K562 (cell line): Measurements from ENCODE around the gene MYOM1. TPM values are rescaled to one million over a fixed set of nuclear protein-coding genes. Genes with fewer than 3 reads are reported as not detected.

Experiments used
- ATAC-seq: fragments of 200-7000 bp; cut with Tn5 transposase; 3 replicates; pipeline ENCODE4 v1.9.1; 2020; ENCODE audit warnings: moderate library complexity
- BruUV-seq: library from RNA; stranded (reverse); fragments of 400-500 nt; replicated peaks from 2 replicates; lab custom pipeline; 2021; lab: Mats Ljungman, UMichigan
- CTCF ChIA-PET: fragments of 300-600 bp; formaldehyde crosslinking; extraction: SDS; loops from one replicate; lab custom pipeline; 2021; ENCODE audit warnings: low intra/inter-chr PET ratio; lab: Yijun Ruan, JAX
- POLR2A ChIA-PET: fragments of 300-600, 350-650 bp; sonication (Branson Sonifier 250); formaldehyde crosslinking; extraction: SDS; loops from one replicate; lab custom pipeline; 2021; ENCODE audit warnings: antibody characterized with exemption, inconsistent platforms; lab: Yijun Ruan, JAX
- DNase-seq, 4 experiments: peaks; one replicate each; pipeline versions ENCODE4 v3.0.0 to v3.0.0-alpha.2; 2011 to 2018; ENCODE audit warnings: low spot score in 3 of 4, mixed read lengths in 3 of 4; ENCODE audit errors: extremely low read depth in 1 of 4
- FAIRE-seq: peaks from 2 replicates; lab custom pipeline; 2011; peaks lifted over from hg19 to GRCh38; lab: Jason Lieb, UNC
- H2AFZ ChIP-seq: 2 replicates; pipeline ENCODE4 v1.6.0; 2011; ENCODE audit warnings: low read depth, low read length, control low read depth, inconsistent platforms
- H3K27ac ChIP-seq: fragments of 200-600 bp; 3 replicates; pipeline ENCODE4 v1.8.0; 2011; ENCODE audit warnings: low read depth, mild to moderate bottlenecking, control low read depth, inconsistent platforms, low read length, moderate library complexity, mixed read lengths; ENCODE audit errors: extremely low read depth
- H3K27me3 ChIP-seq, 2 experiments: fragments of 300-600 bp in 1 of 2; 2 replicates in 1 of 2; 3 replicates in 1 of 2; pipeline versions ENCODE4 v1.6.0 to v1.8.0; 2011; ENCODE audit warnings: inconsistent platforms in 2 of 2, low read length in 2 of 2, mild to moderate bottlenecking in 1 of 2, mixed read lengths in 1 of 2, moderate library complexity in 1 of 2; ENCODE audit not compliant: control insufficient read depth in 2 of 2, insufficient read depth in 2 of 2
- H3K36me3 ChIP-seq: fragments of 300-600 bp; 3 replicates; pipeline ENCODE4 v1.8.0; 2011; ENCODE audit warnings: mild to moderate bottlenecking, low read length, inconsistent platforms; ENCODE audit not compliant: control insufficient read depth, insufficient read depth
- H3K4me1 ChIP-seq, 2 experiments: fragments of 200-600 bp in 1 of 2; replicated peaks in 1 of 2; 2 replicates in 1 of 2; 3 replicates in 1 of 2; pipeline versions ENCODE4 v1.5.1 to v1.8.0; 2011; ENCODE audit warnings: inconsistent platforms in 2 of 2, low read length in 2 of 2, mild to moderate bottlenecking in 1 of 2, mixed read lengths in 1 of 2, moderate library complexity in 1 of 2; ENCODE audit not compliant: control insufficient read depth in 2 of 2, insufficient read depth in 2 of 2
- H3K4me2 ChIP-seq: 2 replicates; pipeline ENCODE4 v1.6.1; 2011; ENCODE audit warnings: low read length, control low read depth, inconsistent platforms, mixed read lengths; ENCODE audit not compliant: insufficient read depth
- H3K4me3 ChIP-seq: fragments of 200-600 bp; sonication (generic), shearing (Covaris generic); 2 replicates; pipeline ENCODE4 v1.5.1; 2016; ENCODE audit warnings: control low read depth, inconsistent platforms
- H3K79me2 ChIP-seq: fragments of 200-600 bp; 3 replicates; pipeline ENCODE4 v1.8.0; 2011; ENCODE audit warnings: low read length, inconsistent platforms; ENCODE audit not compliant: control insufficient read depth, insufficient read depth
- H3K9ac ChIP-seq, 2 experiments: 2 replicates each; pipeline versions ENCODE4 v1.6.0 to v1.6.1; 2011; ENCODE audit warnings: low read depth in 2 of 2, low read length in 2 of 2, control low read depth in 1 of 2, inconsistent platforms in 1 of 2, mild to moderate bottlenecking in 1 of 2, mixed read lengths in 1 of 2; ENCODE audit not compliant: insufficient read depth in 1 of 2
- H3K9me1 ChIP-seq: one replicate; pipeline ENCODE4 v1.6.0; 2011; ENCODE audit warnings: inconsistent platforms, mild to moderate bottlenecking, low read length, moderate library complexity; ENCODE audit not compliant: control insufficient read depth, insufficient read depth
- H3K9me3 ChIP-seq: replicated peaks from 2 replicates; pipeline ENCODE4 v1.5.1; 2011; ENCODE audit warnings: low read depth, low read length, inconsistent platforms; ENCODE audit not compliant: control insufficient read depth, insufficient read depth
- H4K20me1 ChIP-seq: replicated peaks from 2 replicates; pipeline ENCODE4 v1.6.1; 2011; ENCODE audit warnings: low read length, inconsistent platforms, mixed read lengths; ENCODE audit not compliant: control insufficient read depth, insufficient read depth
- FOXJ3 ChIP-seq: sonication (generic); formaldehyde crosslinking; IDR thresholded peaks from 2 replicates; pipeline ENCODE4 v1.4.0; 2020; ENCODE audit warnings: mild to moderate bottlenecking, missing genetic modification reagents
- HMG20A ChIP-seq: fragments of 450-650 bp; formaldehyde crosslinking; conservative IDR thresholded peaks from 2 replicates; pipeline ENCODE4 v1.4.0; 2020; ENCODE audit warnings: mild to moderate bottlenecking, mixed read lengths
- JUN ChIP-seq, 2 experiments: sonication (generic) in 1 of 2; formaldehyde crosslinking in 1 of 2; IDR thresholded peaks; 2 replicates each; pipeline versions ENCODE4 v1.6.1 to v1.8.0; 2012 to 2022; ENCODE audit warnings: borderline replicate concordance in 2 of 2, mild to moderate bottlenecking in 2 of 2, improper control_type of control experiment in 1 of 2, low read depth in 1 of 2, low read length in 1 of 2, missing genetic modification reagents in 1 of 2
- WGBS: fragments of 100-300 bp; shearing (Covaris generic); methylation state at CpG from one replicate; pipeline ENCODE4 v1.1.6; 2016; ENCODE audit warnings: low coverage, mixed read lengths; ENCODE audit not compliant: insufficient coverage; ENCODE audit errors: missing lambda C conversion rate; 5-methylcytosine and 5-hydroxymethylcytosine counted together
- in situ Hi-C: fragments of 300-500 bp; cut with MboI; formaldehyde crosslinking; loops from 4 replicates; pipeline ENCODE4 v1.15.0; 2018; ENCODE audit warnings: inconsistent platforms, mixed read lengths
- intact Hi-C: fragments of 100-400 bp; cut with micrococcal nuclease; formaldehyde crosslinking; loops from 2 replicates; pipeline ENCODE4 v1.14.2; 2022
- polyA plus RNA-seq, 8 experiments: library from polyadenylated mRNA; depleted of rRNA in 4 of 8; stranded (reverse) in 5 of 8; unstranded in 3 of 8; fragments of >200 nt; fragmentation: Nextera tagmentation in 2 of 8; fragmentation: Illumina TruSeq in 1 of 8; extraction: Ambion mirVana in 2 of 8; extraction: Trizol in 1 of 8; gene quantifications; 2 replicates each; pipeline versions ENCODE4 v1.2.1 to v1.2.3, GENCODE V29; 2011 to 2014; ENCODE audit warnings: inconsistent platforms in 1 of 8, missing spikeins in 1 of 8
- total RNA-seq, 7 experiments: library from RNA; depleted of rRNA in 6 of 7; stranded (reverse); fragments of >200 nt in 6 of 7; fragmentation: Illumina TruSeq in 2 of 7; extraction: Trizol in 2 of 7; gene quantifications; 2 replicates each; pipeline versions ENCODE4 v1.2.1 to v1.2.3, GENCODE V29; 2011 to 2021; ENCODE audit warnings: low replicate concordance in 1 of 7
- TF ChIP-seq, protein P1 (sequence below): fragments of 200-400 bp; formaldehyde crosslinking; IDR thresholded peaks from 2 replicates; pipeline ENCODE4 v1.6.1; 2017; ENCODE audit warnings: mild to moderate bottlenecking, low read depth, low read length, moderate library complexity
- TF ChIP-seq, protein P2 (sequence below): fragments of 450-650 bp; IDR thresholded peaks from 2 replicates; pipeline ENCODE4 v1.6.1; 2016; ENCODE audit warnings: mild to moderate bottlenecking, moderate library complexity

The MYOM1 gene
- total and polyA plus RNA-seq, 9 of the 15 experiments (the other 6 are each of a cell fraction or from before 2014, with no cell fraction given): 0.01 to 0.62 (median 0.25) TPM

- TF ChIP-seq, protein P1, sequence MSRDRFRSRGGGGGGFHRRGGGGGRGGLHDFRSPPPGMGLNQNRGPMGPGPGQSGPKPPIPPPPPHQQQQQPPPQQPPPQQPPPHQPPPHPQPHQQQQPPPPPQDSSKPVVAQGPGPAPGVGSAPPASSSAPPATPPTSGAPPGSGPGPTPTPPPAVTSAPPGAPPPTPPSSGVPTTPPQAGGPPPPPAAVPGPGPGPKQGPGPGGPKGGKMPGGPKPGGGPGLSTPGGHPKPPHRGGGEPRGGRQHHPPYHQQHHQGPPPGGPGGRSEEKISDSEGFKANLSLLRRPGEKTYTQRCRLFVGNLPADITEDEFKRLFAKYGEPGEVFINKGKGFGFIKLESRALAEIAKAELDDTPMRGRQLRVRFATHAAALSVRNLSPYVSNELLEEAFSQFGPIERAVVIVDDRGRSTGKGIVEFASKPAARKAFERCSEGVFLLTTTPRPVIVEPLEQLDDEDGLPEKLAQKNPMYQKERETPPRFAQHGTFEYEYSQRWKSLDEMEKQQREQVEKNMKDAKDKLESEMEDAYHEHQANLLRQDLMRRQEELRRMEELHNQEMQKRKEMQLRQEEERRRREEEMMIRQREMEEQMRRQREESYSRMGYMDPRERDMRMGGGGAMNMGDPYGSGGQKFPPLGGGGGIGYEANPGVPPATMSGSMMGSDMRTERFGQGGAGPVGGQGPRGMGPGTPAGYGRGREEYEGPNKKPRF: no peak
- TF ChIP-seq JUN (IDR thresholded peaks at IDR 0.05; ENCODE audit: borderline replicate concordance, low read depth, low read length) (no peak), JUN (CRISPR knock-in tag; IDR thresholded peaks at IDR 0.05; ENCODE audit: borderline replicate concordance) (no peak)
Measured at GRCh38 chr18:3139406-3139805, 80.4 kb downstream of the MYOM1 start (continued).

DNA sequence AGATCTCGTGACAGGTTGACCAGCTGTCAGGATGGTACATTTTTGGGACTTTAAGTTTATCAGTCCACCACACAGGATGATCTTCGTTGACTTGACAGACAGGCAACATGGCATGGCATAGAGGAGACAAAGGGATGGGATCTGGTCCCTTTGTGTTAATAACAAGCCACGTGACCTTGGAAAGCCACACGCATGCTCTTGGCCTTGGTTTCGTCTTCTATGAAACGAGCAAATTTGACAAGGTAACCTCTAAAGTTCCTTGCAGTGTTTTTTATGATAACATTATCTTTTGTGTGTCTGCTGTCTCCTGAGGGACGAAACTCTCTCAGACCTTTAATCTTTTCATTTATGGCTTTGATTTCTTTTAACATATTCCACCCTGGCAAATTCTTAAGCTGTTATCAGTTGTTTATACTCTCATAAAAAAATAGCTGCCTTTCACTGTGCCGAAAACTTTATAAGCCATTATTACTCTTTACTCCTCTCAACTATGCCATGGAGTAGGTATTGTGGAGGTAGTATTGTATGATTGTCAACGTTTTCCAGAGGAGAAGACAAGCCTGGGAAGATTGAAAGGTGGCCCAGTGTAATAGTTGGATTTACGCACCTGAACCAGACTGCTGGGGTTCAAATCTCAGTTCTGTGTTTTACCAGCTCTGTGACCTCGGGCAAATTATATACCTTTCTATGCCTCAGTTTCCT is 81.3 kb downstream of the MYOM1 start:
- H3K9me3 ChIP-seq: no peaks in the 10 kb centered on the region
- WGBS: 10% methylated on average over 11 of the region's 11 CpGs
- peak overlapping the region; percentile 32; the same call in 1 of the 2 replicates for H3K4me2 ChIP-seq
- no peak overlapping the region for H3K27ac ChIP-seq
- DNase-seq: peak in 2 of 4 experiments; percentile 26 to 44
- no peak overlapping the region for H3K4me3 ChIP-seq
- ChIA-PET POLR2A (no interaction called here), CTCF (no interaction called here)
- intact Hi-C loops (no loop called here), in situ Hi-C loops (no loop called here)
- H2AFZ ChIP-seq: peak overlapping the region; percentile 18; the same call in 1 of the 2 replicates
- H3K36me3 ChIP-seq: no peaks in the 10 kb centered on the region
- ATAC-seq: no peak; the same call in 2 of the 3 replicates
- peak; percentile 73 for FAIRE-seq
- peaks cover 0 to 7% of the 10 kb centered on the region in 2 experiments; a peak in 2 of 5 replicates for H3K4me1 ChIP-seq
- no peaks in the 10 kb centered on the region for H3K27me3 ChIP-seq
- no peaks in the 10 kb centered on the region for H3K79me2 ChIP-seq
- H4K20me1 ChIP-seq: no peaks in the 10 kb centered on the region
- BruUV-seq: no TSS peak
- H3K9ac ChIP-seq: no peak overlapping the region
- H3K9me1 ChIP-seq: no peaks in the 10 kb centered on the region
- TF ChIP-seq HMG20A (CRISPR knock-in tag): no peak
- TF ChIP-seq FOXJ3 (CRISPR knock-in tag): no peak
- TF ChIP-seq, protein P2, sequence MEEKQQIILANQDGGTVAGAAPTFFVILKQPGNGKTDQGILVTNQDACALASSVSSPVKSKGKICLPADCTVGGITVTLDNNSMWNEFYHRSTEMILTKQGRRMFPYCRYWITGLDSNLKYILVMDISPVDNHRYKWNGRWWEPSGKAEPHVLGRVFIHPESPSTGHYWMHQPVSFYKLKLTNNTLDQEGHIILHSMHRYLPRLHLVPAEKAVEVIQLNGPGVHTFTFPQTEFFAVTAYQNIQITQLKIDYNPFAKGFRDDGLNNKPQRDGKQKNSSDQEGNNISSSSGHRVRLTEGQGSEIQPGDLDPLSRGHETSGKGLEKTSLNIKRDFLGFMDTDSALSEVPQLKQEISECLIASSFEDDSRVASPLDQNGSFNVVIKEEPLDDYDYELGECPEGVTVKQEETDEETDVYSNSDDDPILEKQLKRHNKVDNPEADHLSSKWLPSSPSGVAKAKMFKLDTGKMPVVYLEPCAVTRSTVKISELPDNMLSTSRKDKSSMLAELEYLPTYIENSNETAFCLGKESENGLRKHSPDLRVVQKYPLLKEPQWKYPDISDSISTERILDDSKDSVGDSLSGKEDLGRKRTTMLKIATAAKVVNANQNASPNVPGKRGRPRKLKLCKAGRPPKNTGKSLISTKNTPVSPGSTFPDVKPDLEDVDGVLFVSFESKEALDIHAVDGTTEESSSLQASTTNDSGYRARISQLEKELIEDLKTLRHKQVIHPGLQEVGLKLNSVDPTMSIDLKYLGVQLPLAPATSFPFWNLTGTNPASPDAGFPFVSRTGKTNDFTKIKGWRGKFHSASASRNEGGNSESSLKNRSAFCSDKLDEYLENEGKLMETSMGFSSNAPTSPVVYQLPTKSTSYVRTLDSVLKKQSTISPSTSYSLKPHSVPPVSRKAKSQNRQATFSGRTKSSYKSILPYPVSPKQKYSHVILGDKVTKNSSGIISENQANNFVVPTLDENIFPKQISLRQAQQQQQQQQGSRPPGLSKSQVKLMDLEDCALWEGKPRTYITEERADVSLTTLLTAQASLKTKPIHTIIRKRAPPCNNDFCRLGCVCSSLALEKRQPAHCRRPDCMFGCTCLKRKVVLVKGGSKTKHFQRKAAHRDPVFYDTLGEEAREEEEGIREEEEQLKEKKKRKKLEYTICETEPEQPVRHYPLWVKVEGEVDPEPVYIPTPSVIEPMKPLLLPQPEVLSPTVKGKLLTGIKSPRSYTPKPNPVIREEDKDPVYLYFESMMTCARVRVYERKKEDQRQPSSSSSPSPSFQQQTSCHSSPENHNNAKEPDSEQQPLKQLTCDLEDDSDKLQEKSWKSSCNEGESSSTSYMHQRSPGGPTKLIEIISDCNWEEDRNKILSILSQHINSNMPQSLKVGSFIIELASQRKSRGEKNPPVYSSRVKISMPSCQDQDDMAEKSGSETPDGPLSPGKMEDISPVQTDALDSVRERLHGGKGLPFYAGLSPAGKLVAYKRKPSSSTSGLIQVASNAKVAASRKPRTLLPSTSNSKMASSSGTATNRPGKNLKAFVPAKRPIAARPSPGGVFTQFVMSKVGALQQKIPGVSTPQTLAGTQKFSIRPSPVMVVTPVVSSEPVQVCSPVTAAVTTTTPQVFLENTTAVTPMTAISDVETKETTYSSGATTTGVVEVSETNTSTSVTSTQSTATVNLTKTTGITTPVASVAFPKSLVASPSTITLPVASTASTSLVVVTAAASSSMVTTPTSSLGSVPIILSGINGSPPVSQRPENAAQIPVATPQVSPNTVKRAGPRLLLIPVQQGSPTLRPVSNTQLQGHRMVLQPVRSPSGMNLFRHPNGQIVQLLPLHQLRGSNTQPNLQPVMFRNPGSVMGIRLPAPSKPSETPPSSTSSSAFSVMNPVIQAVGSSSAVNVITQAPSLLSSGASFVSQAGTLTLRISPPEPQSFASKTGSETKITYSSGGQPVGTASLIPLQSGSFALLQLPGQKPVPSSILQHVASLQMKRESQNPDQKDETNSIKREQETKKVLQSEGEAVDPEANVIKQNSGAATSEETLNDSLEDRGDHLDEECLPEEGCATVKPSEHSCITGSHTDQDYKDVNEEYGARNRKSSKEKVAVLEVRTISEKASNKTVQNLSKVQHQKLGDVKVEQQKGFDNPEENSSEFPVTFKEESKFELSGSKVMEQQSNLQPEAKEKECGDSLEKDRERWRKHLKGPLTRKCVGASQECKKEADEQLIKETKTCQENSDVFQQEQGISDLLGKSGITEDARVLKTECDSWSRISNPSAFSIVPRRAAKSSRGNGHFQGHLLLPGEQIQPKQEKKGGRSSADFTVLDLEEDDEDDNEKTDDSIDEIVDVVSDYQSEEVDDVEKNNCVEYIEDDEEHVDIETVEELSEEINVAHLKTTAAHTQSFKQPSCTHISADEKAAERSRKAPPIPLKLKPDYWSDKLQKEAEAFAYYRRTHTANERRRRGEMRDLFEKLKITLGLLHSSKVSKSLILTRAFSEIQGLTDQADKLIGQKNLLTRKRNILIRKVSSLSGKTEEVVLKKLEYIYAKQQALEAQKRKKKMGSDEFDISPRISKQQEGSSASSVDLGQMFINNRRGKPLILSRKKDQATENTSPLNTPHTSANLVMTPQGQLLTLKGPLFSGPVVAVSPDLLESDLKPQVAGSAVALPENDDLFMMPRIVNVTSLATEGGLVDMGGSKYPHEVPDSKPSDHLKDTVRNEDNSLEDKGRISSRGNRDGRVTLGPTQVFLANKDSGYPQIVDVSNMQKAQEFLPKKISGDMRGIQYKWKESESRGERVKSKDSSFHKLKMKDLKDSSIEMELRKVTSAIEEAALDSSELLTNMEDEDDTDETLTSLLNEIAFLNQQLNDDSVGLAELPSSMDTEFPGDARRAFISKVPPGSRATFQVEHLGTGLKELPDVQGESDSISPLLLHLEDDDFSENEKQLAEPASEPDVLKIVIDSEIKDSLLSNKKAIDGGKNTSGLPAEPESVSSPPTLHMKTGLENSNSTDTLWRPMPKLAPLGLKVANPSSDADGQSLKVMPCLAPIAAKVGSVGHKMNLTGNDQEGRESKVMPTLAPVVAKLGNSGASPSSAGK: peak; percentile 43
